ENCODE data around the gene SUFU. TPM values are rescaled to one million over a fixed set of nuclear protein-coding genes. Genes with fewer than 3 reads are reported as not detected.

SUFU gene
- total and polyA plus RNA-seq, 2 of the 13 experiments (the other 11 are each of a cell fraction or from before 2014, with no cell fraction given), result 2.9 to 5.5 TPM

DNA sequence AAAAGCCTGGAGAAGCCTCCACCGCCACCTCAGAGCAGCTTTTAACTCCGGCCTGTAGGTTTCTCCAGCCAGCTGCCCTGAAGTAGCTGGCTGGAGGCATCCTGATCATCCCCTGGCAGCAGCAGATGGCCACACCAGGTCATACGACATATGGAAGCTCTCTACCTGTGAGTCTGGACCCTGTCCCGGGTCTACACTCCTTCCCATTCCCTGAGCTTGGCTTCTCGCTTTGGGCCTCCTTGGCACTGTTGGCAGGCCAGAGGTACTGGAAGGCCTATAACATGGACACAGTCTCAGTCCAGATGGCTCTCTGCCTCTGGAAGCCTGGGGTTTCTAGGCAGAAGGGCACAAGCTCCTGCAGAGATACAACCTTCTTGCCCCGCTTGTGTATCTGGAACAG lies 97.0 kb downstream of the SUFU start:
- Histone ChIP-seq H3K9ac (ENCODE audit: insufficient read depth, low read depth, low read length) (no peak overlapping the region; the same call in 1 of the 2 replicates), H3K9me3 (ENCODE audit: low read length) (no peaks in the 10 kb centered on the region), H3K27me3 (ENCODE audit: control insufficient read depth in 1 of 2, insufficient read depth in 2 of 2, low read length in 2 of 2) (no peaks in the 10 kb centered on the region), H2AFZ (ENCODE audit: low read length) (no peak overlapping the region), H3K27ac (ENCODE audit: extremely low read length, insufficient read depth, low read length) (peak overlapping the region; percentile 95), H3K4me3 (replicated peaks in 1 of 3; ENCODE audit: insufficient read depth in 1 of 3, low read depth in 2 of 3, low read length in 3 of 3) (no peak overlapping the region), H3K4me2 (ENCODE audit: low read depth, low read length) (peak overlapping the region; percentile 78), H4K20me1 (ENCODE audit: insufficient read depth, low read length) (no peaks in the 10 kb centered on the region), H3K36me3 (replicated peaks in 1 of 2; ENCODE audit: control insufficient read depth in 1 of 2, insufficient read depth in 2 of 2, low read length in 2 of 2) (peaks cover 0 to 12% of the 10 kb centered on the region in 2 experiments; a peak in 1 of 5 replicates), H3K79me2 (ENCODE audit: insufficient read depth, low read length) (peaks cover 5% of the 10 kb centered on the region), H3K4me1 (ENCODE audit: insufficient read depth, low read length) (peaks cover 67% of the 10 kb centered on the region)
- ATAC-seq (no peak), FAIRE-seq (no peak), DNase-seq (ENCODE audit: low spot score) (no peak)
- WGBS (ENCODE audit: low lambda C conversion rate), result 98% methylated on average over 4 of the region's 6 CpGs
- TF ChIP-seq, protein P1, sequence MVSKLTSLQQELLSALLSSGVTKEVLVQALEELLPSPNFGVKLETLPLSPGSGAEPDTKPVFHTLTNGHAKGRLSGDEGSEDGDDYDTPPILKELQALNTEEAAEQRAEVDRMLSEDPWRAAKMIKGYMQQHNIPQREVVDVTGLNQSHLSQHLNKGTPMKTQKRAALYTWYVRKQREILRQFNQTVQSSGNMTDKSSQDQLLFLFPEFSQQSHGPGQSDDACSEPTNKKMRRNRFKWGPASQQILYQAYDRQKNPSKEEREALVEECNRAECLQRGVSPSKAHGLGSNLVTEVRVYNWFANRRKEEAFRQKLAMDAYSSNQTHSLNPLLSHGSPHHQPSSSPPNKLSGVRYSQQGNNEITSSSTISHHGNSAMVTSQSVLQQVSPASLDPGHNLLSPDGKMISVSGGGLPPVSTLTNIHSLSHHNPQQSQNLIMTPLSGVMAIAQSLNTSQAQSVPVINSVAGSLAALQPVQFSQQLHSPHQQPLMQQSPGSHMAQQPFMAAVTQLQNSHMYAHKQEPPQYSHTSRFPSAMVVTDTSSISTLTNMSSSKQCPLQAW (CRISPR knock-in tag; IDR thresholded peaks at IDR 0.05), result no peak
- TF ChIP-seq, protein P2, sequence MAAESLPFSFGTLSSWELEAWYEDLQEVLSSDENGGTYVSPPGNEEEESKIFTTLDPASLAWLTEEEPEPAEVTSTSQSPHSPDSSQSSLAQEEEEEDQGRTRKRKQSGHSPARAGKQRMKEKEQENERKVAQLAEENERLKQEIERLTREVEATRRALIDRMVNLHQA (CRISPR knock-in tag; IDR thresholded peaks at IDR 0.05), result no peak
- TF ChIP-seq, protein P3, sequence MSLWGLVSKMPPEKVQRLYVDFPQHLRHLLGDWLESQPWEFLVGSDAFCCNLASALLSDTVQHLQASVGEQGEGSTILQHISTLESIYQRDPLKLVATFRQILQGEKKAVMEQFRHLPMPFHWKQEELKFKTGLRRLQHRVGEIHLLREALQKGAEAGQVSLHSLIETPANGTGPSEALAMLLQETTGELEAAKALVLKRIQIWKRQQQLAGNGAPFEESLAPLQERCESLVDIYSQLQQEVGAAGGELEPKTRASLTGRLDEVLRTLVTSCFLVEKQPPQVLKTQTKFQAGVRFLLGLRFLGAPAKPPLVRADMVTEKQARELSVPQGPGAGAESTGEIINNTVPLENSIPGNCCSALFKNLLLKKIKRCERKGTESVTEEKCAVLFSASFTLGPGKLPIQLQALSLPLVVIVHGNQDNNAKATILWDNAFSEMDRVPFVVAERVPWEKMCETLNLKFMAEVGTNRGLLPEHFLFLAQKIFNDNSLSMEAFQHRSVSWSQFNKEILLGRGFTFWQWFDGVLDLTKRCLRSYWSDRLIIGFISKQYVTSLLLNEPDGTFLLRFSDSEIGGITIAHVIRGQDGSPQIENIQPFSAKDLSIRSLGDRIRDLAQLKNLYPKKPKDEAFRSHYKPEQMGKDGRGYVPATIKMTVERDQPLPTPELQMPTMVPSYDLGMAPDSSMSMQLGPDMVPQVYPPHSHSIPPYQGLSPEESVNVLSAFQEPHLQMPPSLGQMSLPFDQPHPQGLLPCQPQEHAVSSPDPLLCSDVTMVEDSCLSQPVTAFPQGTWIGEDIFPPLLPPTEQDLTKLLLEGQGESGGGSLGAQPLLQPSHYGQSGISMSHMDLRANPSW (CRISPR knock-in tag; IDR thresholded peaks at IDR 0.05; ENCODE audit: borderline replicate concordance), result no peak
- no peak for TF ChIP-seq SRY (CRISPR knock-in tag; IDR thresholded peaks at IDR 0.05)
- TF ChIP-seq ARNT2 (CRISPR knock-in tag; IDR thresholded peaks at IDR 0.05; ENCODE audit: low read depth), result no peak
- no peak for TF ChIP-seq ZNF10 (CRISPR knock-in tag; IDR thresholded peaks at IDR 0.05; ENCODE audit: borderline replicate concordance, low read depth)
- TF ChIP-seq, protein P4, sequence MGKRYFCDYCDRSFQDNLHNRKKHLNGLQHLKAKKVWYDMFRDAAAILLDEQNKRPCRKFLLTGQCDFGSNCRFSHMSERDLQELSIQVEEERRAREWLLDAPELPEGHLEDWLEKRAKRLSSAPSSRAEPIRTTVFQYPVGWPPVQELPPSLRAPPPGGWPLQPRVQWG (CRISPR knock-in tag; IDR thresholded peaks at IDR 0.05; ENCODE audit: borderline replicate concordance, low read depth), result no peak
- no peak for TF ChIP-seq CENPT (CRISPR knock-in tag; IDR thresholded peaks at IDR 0.05; ENCODE audit: low read depth)
- no peak for TF ChIP-seq TAF1 (CRISPR knock-in tag; IDR thresholded peaks at IDR 0.05)
- TF ChIP-seq, protein P5, sequence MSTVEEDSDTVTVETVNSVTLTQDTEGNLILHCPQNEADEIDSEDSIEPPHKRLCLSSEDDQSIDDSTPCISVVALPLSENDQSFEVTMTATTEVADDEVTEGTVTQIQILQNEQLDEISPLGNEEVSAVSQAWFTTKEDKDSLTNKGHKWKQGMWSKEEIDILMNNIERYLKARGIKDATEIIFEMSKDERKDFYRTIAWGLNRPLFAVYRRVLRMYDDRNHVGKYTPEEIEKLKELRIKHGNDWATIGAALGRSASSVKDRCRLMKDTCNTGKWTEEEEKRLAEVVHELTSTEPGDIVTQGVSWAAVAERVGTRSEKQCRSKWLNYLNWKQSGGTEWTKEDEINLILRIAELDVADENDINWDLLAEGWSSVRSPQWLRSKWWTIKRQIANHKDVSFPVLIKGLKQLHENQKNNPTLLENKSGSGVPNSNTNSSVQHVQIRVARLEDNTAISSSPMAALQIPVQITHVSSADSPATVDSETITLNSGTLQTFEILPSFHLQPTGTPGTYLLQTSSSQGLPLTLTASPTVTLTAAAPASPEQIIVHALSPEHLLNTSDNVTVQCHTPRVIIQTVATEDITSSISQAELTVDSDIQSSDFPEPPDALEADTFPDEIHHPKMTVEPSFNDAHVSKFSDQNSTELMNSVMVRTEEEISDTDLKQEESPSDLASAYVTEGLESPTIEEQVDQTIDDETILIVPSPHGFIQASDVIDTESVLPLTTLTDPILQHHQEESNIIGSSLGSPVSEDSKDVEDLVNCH (CRISPR knock-in tag; IDR thresholded peaks at IDR 0.05), result no peak
- TF ChIP-seq, protein P6, sequence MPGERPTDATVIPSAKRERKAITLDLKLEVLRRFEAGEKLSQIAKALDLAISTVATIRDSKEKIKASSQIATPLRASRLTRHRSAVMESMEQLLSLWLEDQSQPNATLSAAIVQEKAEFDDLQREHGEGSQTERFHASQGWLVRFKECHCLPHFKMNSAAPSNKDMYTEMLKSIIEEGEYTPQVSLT (CRISPR knock-in tag; IDR thresholded peaks at IDR 0.05; ENCODE audit: borderline replicate concordance, low read depth), result no peak
- TF ChIP-seq NFKBIZ (CRISPR knock-in tag; IDR thresholded peaks at IDR 0.05), result no peak
- TF ChIP-seq ZNF552 (CRISPR knock-in tag; IDR thresholded peaks at IDR 0.05; ENCODE audit: borderline replicate concordance), result no peak
- TF ChIP-seq NFIC (IDR thresholded peaks at IDR 0.05; ENCODE audit: low read length), result no peak
- ChIA-PET POLR2A (interaction anchor here (1.0 to 5.6 kb wide), 9 partner anchors 8 to 112 kb away, joined by 3 to 68 read pairs (median 8); partner anchors contain the start of genes SUFU and TRIM8), CTCF (ENCODE audit: low intra/inter-chr PET ratio, low total read pairs) (interaction anchor here (2.1 kb wide), 1 partner anchor 44 kb away, joined by 5 read pairs; the partner anchor contains the start of gene TRIM8)
- in situ Hi-C loops (cut with HindIII; ENCODE audit: extremely low pct_ligation_motif_present, low pct_unique_long_range_greater_than_20kb), result no loop called here
- BruUV-seq (replicated peaks), result TSS peak; percentile 34
- intact Hi-C loops (cut with micrococcal nuclease; ENCODE audit: unreplicated experiment), result no loop called here

Data from HepG2 (cell line).